Right renal cortex interstitium (tissue), 3 donors: ENCODE measurements around the gene HAAO. TPM values are rescaled to one million over a fixed set of nuclear protein-coding genes. Genes with fewer than 3 reads are reported as not detected.

Experiments
- polyA plus RNA-seq, 3 donors: library from polyadenylated mRNA; unstranded; fragments of 120-200 nt; gene quantifications; one replicate each; pipeline ENCODE4 v1.2.1, GENCODE V29; 2013; ENCODE audit not compliant: insufficient read length in 3 of 3

The HAAO gene
- polyA plus RNA-seq, 3 donors, result 31.5 to 40.5 (median 38.4) TPM

Other genes with a start within 250 kb of the HAAO start
- gene MTA3, start 224.0 kb downstream of the HAAO start, polyA plus RNA-seq, result 10 to 100 TPM; 69.0 to 78.7 (median 75.3) TPM
- gene OXER1, start 28.4 kb downstream of the HAAO start, polyA plus RNA-seq, result 1 to 10 TPM; 6.2 to 7.9 (median 6.6) TPM